Stromal cell of bone marrow (primary cell): Measurements from ENCODE around the gene C4orf36.

Source experiments
- DNase-seq: peaks from one replicate; pipeline ENCODE4 v3.0.0-alpha.2; 2012; ENCODE audit warnings: low read depth

Gene C4orf36

GRCh38 chr4:86891762-86892635, at the start of gene C4orf36:
Gene C4orf36 (minus strand): TSS chr4:86892422. CDS start chr4:86891520, 902 bp downstream.
- DNase-seq, result no peak

GRCh38 chr4:86940920-86941460, 48.8 kb upstream of the C4orf36 start:
- DNase-seq, result no peak

GRCh38 chr4:86939729-86940575, 47.7 kb upstream of the C4orf36 start:
- peak; percentile 41 for DNase-seq

GRCh38 chr4:86938771-86939520, 46.7 kb upstream of the C4orf36 start:
- DNase-seq, result no peak

GRCh38 chr4:86935853-86936733, 43.9 kb upstream of the C4orf36 start:
- no peak for DNase-seq

- no peak for DNase-seq
Measured at GRCh38 chr4:86935566-86935852, 43.3 kb upstream of the C4orf36 start.

GRCh38 chr4:86934771-86935565, 42.7 kb upstream of the C4orf36 start, which contains the start of gene AFF1:
Gene AFF1 (plus strand): TSS chr4:86935011. CDS start chr4:86948534, 13,523 bp downstream.
- peak; percentile 70 for DNase-seq

- no peak for DNase-seq
Measured at GRCh38 chr4:86934147-86934770, 42.0 kb upstream of the C4orf36 start.

GRCh38 chr4:86928400-86929255, 36.4 kb upstream of the C4orf36 start:
- no peak for DNase-seq

GRCh38 chr4:86927843-86928395, 35.7 kb upstream of the C4orf36 start:
- DNase-seq, result peak; percentile 96

GRCh38 chr4:86926435-86927086, 34.3 kb upstream of the C4orf36 start:
- DNase-seq, result no peak

GRCh38 chr4:86924811-86925210, 32.6 kb upstream of the C4orf36 start:
- DNase-seq, result no peak

GRCh38 chr4:86921608-86922252, 29.5 kb upstream of the C4orf36 start:
- no peak for DNase-seq

GRCh38 chr4:86919561-86920223, 27.5 kb upstream of the C4orf36 start:
- no peak for DNase-seq

GRCh38 chr4:86918539-86919072, 26.4 kb upstream of the C4orf36 start:
- DNase-seq, result peak; percentile 78

- no peak for DNase-seq
Measured at GRCh38 chr4:86917212-86918039, 25.2 kb upstream of the C4orf36 start.
